ENCODE measurements around the gene KIF1B.
"Not testable (repeated sequence)": the region's sequence is repeated elsewhere in the genome, so short reads cannot be mapped to it uniquely, and the experiment has no call there.

Gene KIF1B

GRCh38 chr1:10387677-10388386, 177.5 kb downstream of the KIF1B start:
- DNase-seq (ENCODE audit: low read depth in 2 of 2), result no peak

GRCh38 chr1:10388387-10388715, 178.0 kb downstream of the KIF1B start:
- DNase-seq (ENCODE audit: low read depth in 2 of 2), result no peak

GRCh38 chr1:10389271-10389973, 179.1 kb downstream of the KIF1B start:
- no peak for DNase-seq (ENCODE audit: low read depth in 2 of 2)

- no peak for DNase-seq (ENCODE audit: low read depth in 2 of 2)
Measured at GRCh38 chr1:10396870-10397269, 186.5 kb downstream of the KIF1B start.

DNA sequence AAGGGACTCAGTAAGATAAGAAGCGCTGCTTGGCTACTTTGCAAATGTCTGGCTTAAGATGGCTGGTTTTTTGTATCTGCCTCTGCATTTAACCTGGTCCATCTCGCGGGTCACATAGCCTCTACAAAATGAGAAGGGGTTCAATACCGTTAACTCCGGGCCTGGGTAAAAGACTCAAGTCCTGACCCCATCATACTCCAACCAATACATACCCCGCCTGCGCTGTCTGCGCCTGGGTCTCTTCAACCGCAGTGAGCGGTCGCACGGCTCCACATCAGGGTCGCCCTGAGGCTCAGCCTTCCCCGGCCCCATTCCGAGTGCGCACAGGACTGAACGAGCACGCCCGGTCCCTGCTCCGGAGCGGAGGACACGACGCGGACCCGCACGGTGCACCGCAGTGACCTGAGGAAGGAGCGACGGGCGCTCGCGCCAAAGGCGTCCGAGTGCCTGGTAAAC, 187.9 kb downstream of the KIF1B start:
- DNase-seq (ENCODE audit: low read depth in 2 of 2), result peak in 1 of 2 donors; percentile 7

DNA sequence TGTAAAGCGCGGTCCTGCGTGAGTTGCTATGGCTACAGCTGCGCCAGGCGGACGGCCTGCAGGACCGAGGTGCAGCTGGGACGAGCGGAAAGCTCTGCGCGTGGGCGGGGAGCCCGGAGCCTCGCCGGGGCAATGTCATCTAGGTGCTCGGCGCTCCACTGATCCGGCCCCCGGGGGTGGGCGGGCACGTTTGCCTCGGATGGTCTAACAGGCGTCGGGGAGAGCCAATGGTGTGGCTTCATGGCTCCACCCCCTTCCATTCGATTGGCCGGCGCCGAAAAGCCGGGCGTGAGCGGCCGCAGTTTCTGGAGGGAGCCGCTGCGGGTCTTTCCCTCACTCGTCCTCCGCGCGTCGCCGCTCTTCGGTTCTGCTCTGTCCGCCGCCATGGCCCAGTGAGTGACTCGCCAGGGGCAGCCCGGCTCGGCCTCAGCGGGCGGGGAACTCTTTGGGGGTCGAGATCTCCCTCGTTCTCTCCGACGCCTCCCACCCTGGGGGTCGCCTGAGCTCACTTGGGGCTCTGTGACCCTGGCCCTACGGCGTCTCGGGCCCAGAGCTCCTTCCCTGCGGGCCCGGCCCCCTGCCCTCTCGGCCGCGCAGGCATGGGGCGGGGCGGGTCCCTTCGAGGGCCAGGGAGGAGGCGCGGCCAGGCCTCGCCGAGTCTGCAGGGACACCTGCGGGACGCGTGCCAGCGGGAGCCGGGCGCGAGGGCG, 188.5 kb downstream of the KIF1B start, which contains the start of gene PGD:
TSS of gene PGD (plus strand) at position 331 of the 710 bp plus-strand sequence. CDS start at position 385, 54 bp downstream.
- peak; percentile 94 to 96 for DNase-seq (ENCODE audit: low read depth in 2 of 2)

- DNase-seq (ENCODE audit: low read depth in 2 of 2), result no peak
Measured at GRCh38 chr1:10399444-10399941, 189.1 kb downstream of the KIF1B start.

GRCh38 chr1:10400013-10400412, 189.6 kb downstream of the KIF1B start:
- DNase-seq (ENCODE audit: low read depth in 2 of 2), result no peak

- DNase-seq (ENCODE audit: low read depth in 2 of 2), result no peak
Measured at GRCh38 chr1:10401281-10401680, 190.9 kb downstream of the KIF1B start.

DNA sequence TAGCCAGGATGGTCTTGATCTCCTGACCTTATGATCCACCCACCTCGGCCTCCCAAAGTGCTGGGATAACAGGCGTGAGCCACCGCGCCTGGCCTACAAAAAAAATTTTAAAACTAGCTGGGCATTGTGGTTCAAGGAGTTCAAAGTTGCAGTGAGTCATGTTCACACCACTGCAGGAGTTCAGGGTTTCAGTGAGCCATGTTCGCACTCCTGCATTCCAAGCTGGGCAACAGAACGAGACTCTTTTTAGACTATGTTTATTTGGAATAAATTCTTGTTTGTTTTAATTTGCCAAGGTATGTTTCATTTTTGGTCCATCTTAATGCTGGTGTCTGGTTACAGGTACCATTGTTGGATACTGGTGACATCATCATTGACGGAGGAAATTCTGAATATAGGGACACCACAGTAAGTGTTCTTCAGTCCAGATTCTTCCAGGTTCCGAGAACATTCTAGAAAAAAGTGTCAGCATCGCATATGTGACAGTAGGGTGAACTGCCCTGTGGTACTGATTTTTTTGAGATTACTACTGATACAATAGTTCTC, 192.4 kb downstream of the KIF1B start:
- DNase-seq (ENCODE audit: low read depth in 2 of 2), result no peak

GRCh38 chr1:10407201-10407600, 196.8 kb downstream of the KIF1B start:
- DNase-seq (ENCODE audit: low read depth in 2 of 2), result no peak

DNA sequence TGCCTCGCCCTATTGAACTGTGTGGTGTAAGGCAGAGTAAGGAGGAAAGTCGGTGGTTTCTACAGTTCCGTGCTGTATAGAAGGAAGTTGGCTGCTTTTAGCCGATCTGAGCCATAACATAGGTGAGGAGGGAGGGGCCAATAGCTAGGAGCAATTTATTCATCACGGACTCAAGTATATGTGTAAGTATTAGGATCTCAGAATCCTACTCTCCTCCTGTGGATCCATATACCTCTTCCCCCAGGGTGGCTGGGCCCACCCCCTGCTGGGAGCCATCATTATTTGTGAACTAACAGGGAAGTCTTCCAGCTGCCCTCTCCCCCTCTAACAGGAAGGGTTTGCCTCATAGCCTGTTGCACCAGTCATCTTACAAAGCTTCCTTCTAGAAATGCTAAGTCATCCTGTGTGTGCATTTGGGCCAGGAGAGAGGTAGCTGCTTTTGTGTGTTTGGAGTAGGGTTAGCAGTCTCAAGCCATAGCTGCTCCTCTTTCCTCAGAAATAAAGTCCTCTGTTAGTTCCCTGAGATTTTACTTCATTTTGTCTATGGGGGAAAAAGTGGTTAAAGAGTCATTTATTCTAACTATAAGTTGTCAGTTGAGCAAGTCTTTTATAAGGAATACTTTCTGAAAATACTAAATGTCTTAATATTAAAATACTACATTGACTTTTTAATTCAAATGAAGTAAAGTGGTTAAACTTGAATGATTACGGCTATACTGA, 205.0 kb downstream of the KIF1B start:
- no peak for DNase-seq (ENCODE audit: low read depth in 2 of 2)

GRCh38 chr1:10415967-10416366, 205.6 kb downstream of the KIF1B start:
- not testable (repeated sequence) for DNase-seq (ENCODE audit: low read depth in 2 of 2)

- not testable (repeated sequence) for DNase-seq (ENCODE audit: low read depth in 2 of 2)
Measured at GRCh38 chr1:10418741-10419140, 208.4 kb downstream of the KIF1B start.

DNA sequence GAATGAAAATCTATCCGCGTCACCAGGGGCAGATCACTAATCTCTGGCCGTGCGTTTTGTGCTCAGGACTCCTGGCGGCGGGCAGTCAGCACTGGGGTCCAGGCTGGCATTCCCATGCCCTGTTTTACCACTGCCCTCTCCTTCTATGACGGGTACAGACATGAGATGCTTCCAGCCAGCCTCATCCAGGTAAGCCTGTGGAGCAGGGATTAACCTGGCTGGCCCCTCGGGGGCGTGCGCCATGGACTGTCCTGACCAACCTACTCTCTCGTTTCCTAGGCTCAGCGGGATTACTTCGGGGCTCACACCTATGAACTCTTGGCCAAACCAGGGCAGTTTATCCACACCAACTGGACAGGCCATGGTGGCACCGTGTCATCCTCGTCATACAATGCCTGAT, 209.0 kb downstream of the KIF1B start:
- DNase-seq (ENCODE audit: low read depth in 2 of 2), result no peak

DNA sequence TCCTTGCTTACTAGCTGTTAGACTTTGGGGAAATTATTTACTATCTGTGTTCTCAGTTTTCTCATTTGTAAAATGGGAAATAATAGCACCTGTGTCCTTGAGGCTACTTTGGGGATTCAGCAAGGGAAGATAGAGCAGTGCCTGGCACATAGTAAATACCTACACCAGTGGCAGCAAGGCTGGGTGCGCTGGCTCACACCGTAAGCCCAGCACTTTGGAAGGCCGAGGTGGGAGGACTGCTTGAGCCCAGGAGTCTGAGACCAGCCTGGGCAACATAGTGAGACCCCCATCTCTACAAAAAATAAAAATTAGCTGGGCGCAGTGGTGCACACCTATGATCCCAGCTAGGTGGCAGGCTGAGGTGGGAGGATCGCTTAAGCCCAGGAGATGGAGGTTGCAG, 211.3 kb downstream of the KIF1B start:
- no peak for DNase-seq (ENCODE audit: low read depth in 2 of 2)

GRCh38 chr1:10424034-10424433, 213.7 kb downstream of the KIF1B start:
- no peak for DNase-seq (ENCODE audit: low read depth in 2 of 2)

GRCh38 chr1:10424651-10425050, 214.3 kb downstream of the KIF1B start:
- no peak for DNase-seq (ENCODE audit: low read depth in 2 of 2)

- not testable (repeated sequence) for DNase-seq (ENCODE audit: low read depth in 2 of 2)
Measured at GRCh38 chr1:10425826-10426534, 215.6 kb downstream of the KIF1B start.

DNA sequence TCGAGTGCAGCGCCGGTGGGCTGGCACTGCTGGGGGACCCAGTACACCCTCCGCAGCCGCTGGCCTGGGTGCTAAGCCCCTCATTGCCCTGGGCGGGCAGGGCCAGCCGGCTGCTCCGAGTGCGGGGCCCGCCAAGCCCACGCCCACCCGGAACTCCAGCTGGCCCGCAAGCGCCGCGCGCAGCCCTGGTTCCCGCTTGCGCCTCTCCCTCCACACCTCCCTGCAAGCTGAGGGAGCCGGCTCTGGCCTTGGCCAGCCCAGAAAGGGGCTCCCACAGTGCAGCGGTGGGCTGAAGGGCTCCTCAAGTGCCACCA, 216.1 kb downstream of the KIF1B start:
- not testable (repeated sequence) for DNase-seq (ENCODE audit: low read depth in 2 of 2)

- DNase-seq (ENCODE audit: low read depth in 2 of 2), result no peak
Measured at GRCh38 chr1:10428984-10429383, 218.6 kb downstream of the KIF1B start.

Data from activated CD8-positive, alpha-beta memory T cell treated with anti-CD3 and anti-CD28 coated beads for 4 hours (primary cell).